GM12864 (cell line): ENCODE results near the gene IL34.

ENCODE experiments used
- DNase-seq: peaks from one replicate; pipeline ENCODE4 v3.0.0-alpha.2; 2011; ENCODE audit warnings: low read depth
- H3K4me3 ChIP-seq: 2 replicates; pipeline ENCODE4 v1.5.1; 2011; ENCODE audit warnings: mild to moderate bottlenecking, low read depth, low read length, control low read depth
- TF ChIP-seq, protein P1 (sequence below): IDR thresholded peaks from 2 replicates; pipeline ENCODE4 v1.5.1; 2011; ENCODE audit warnings: low read depth, mild to moderate bottlenecking, moderate library complexity, low read length, control low read depth, inconsistent platforms; ENCODE audit errors: missing control alignments

Gene IL34

DNA sequence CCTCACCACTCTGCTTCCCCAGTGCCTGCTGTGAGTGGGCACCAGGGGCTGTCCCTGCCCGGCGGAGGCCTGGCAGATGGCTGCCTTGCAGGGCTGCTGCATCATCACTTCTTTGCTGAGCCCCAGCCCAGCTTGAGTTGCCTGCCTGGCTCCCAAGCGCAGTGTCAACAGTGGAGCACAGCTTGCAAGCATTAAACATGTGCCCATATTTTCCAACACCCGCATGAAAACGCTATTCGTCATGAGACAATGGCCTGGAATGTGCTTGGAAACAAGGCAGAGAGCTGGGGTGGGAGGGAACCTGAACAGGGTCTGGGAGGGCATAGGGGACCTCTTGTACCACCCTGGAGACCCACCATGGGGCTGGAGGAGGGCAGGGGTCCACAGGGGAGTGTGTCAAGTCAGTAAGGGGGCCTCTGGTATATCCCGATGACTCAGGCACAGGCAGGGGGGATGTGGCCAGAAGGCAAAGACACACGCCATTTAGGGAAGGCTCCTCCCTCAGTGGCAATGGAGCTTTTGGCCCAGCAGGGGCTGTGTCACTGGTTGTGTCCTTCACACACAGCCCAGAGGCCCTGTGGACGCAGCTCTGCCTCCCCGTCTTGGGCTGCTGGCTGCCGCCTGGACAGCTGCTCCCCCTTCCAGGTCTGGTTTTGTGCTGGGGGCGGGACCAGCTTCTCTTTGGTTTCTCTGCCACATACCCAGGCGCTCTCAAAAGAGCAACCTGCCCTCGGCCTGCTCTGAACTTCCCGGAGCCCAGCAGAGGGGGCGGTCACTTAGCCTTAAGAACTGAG is 56.9 kb downstream of the IL34 start:
- no peak for DNase-seq
- TF ChIP-seq, protein P1, sequence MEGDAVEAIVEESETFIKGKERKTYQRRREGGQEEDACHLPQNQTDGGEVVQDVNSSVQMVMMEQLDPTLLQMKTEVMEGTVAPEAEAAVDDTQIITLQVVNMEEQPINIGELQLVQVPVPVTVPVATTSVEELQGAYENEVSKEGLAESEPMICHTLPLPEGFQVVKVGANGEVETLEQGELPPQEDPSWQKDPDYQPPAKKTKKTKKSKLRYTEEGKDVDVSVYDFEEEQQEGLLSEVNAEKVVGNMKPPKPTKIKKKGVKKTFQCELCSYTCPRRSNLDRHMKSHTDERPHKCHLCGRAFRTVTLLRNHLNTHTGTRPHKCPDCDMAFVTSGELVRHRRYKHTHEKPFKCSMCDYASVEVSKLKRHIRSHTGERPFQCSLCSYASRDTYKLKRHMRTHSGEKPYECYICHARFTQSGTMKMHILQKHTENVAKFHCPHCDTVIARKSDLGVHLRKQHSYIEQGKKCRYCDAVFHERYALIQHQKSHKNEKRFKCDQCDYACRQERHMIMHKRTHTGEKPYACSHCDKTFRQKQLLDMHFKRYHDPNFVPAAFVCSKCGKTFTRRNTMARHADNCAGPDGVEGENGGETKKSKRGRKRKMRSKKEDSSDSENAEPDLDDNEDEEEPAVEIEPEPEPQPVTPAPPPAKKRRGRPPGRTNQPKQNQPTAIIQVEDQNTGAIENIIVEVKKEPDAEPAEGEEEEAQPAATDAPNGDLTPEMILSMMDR = no peak
- no peak overlapping the region for H3K4me3 ChIP-seq

DNA sequence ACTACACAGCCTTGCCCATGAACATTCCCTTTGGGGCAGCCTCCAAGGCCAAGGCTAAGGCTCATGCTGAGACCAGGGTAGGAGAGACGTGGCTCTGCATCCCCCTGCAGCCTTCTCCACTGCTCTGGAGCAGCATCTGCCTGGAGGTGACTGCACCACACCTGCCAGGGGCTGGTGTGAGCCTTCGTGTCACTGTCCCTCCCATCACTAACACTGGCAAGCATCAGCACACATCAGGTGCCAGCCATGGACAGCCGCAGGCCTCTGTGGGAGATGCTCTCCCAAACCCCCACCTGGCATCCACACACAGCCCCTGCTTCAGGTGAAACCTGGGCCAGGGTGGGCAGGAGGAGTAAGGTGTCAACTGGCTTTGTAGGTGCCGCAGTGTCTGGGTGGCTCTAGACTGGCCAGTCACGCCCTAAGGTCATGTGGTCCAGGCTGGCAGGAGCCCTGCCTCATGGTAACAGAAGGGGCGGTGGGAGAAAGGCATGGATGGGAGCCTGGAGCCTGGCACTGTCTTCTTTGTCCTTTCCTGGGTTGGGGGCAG is 57.5 kb downstream of the IL34 start:
- TF ChIP-seq, protein P1 = no peak
- no peak overlapping the region for H3K4me3 ChIP-seq
- no peak for DNase-seq

DNA sequence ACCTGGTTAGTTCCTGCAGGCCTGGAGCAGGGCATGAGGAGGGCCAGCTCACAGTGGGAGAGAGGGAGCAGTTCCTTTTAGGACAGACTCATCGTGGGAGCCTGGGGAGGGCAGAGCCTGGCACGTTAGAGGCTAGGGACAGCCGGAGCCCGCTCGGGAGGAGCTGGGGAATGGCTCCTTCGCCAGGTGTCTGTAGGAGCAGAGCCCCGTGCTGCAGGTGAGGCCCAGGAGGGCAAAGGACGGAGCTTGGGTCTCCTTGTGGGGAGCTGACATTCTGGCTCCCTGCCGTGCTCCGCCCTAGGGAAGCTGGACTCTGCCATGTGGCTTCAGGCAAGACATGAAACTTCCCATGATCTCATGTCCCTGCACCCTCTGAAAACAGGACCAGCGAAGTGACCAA is 58.2 kb downstream of the IL34 start:
- H3K4me3 ChIP-seq = no peak overlapping the region
- no peak for DNase-seq
- TF ChIP-seq, protein P1 = no peak

DNA sequence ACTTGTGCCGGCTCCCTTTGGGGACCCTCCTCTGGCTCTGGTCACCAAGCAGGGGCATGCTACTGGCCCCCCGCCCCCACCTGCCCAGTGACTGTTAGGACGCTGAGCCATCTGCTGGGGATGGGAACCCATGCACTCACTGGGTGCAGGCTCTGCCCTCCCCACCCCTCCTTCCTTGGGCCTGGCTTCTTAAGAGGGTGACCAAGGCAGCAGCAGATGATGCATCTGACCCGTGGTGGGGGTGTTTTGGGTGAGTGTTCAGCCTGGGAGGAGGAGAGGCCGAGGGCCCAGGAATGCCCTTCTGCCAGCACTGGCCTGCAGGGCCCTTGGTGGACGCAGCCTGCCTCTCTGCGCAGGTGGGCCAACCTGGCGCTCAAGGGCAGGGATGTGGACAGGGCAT is 58.7 kb downstream of the IL34 start:
- TF ChIP-seq, protein P1 = no peak
- DNase-seq = no peak
- H3K4me3 ChIP-seq = no peak overlapping the region

DNA sequence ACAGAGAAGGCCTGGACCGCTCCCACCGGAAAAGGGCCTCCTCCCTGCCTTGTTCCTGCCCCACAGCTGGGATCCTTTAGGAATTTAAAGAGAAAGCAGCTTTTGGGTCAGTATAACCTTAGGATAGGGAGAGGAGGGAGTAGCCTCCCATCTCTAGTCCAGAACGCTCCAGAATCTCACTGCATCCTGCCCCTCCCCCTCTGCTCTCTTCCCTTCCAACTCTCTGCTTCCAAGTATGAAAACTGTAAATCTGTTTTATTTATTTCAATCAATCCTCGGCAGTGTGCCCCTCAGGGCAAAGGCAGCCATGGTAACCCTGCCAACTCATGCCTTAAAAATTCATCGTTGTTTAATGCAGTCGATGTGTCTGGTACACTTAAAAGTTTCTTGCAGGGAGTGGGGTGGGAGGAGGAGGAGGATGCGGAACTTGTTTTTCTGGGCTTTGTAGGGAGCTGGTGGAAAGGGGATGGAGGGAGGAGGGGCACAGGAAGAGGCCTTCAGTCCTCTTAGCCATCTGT is 60.6 kb downstream of the IL34 start:
- DNase-seq = no peak
- H3K4me3 ChIP-seq = no peak overlapping the region
- TF ChIP-seq, protein P1 = no peak

DNA sequence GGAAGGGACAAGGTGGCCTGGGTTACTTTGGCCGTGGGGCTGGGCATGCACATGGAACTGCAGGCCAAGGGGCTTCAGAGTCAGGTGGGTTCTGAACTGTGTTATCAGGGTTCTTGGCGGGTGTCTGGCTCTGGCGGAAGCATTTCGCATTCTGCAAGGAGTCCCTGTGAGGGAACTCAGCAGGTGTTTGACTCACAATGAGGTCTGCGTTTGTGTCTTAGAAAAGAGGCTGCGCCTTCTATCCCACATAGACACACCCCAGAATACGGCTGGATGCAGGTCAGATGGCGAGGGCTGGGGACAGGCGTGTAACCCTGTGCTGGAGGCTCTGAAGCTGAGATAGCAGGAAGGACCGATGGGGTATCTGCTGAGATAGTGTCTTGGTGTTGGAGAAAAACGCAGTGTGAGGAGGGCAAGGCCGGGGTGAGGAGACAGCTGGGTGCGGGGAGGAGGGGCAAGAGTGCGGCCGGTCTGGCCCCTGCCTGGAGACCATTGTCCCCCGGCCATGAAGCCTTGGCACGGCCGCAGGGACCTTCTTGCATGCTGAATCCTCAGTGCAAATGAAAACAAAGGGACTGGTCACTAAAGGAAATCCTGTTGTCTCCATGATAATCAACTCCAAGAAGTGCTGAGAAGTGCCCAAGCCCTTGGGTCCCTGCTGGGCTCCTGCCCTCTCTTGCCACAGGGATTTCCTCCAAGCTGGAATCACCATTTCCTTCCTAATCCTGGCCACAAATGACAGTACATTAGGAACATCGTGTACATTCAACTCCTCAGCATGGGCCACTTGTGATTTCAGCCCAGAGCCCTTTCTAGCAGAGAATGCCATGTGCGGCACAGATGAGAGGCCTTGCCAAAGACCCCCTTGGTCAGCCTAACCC is 62.2 kb downstream of the IL34 start:
- TF ChIP-seq, protein P1 = no peak
- no peak overlapping the region for H3K4me3 ChIP-seq
- no peak for DNase-seq
